Endothelial cell of umbilical vein (primary cell): ENCODE results near the gene EVX2. TPM values are rescaled to one million over a fixed set of nuclear protein-coding genes. Genes with fewer than 3 reads are reported as not detected.
A peak's percentile ranks its signal among the peaks of the same experiment; 100 is the strongest.

Experiments used
- BruUV-seq: library from RNA; stranded (reverse); fragments of 400-500 nt; replicated peaks from 2 replicates; lab custom pipeline; 2021; lab: Mats Ljungman, UMichigan
- CTCF ChIA-PET: fragments of 300-600, 350-600 bp; sonication (Branson Sonifier 250); formaldehyde crosslinking; loops from one replicate; lab custom pipeline; 2021; ENCODE audit warnings: antibody characterized with exemption, inconsistent platforms; lab: Charles Lee
- POLR2A ChIA-PET: fragments of 300-600, 350-600 bp; sonication (Branson Sonifier 250); formaldehyde crosslinking; loops from one replicate; lab custom pipeline; 2021; ENCODE audit warnings: antibody characterized with exemption, inconsistent platforms; lab: Charles Lee
- DNase-seq: peaks from one replicate; pipeline ENCODE4 v3.0.0-alpha.2; 2011; ENCODE audit warnings: low read depth, low spot score
- FAIRE-seq: peaks from 2 replicates; lab custom pipeline; 2011; peaks lifted over from hg19 to GRCh38; lab: Jason Lieb, UNC
- H2AFZ ChIP-seq: 2 replicates; pipeline ENCODE4 v1.6.0; 2012; ENCODE audit warnings: low read depth, low read length, control low read depth, inconsistent platforms
- H3K27ac ChIP-seq: 2 replicates; pipeline ENCODE4 v1.5.1; 2011; ENCODE audit warnings: low read depth, mild to moderate bottlenecking, control low read depth, low read length, moderate library complexity; ENCODE audit not compliant: insufficient read depth
- H3K27me3 ChIP-seq, 2 experiments: 2 replicates each; pipeline versions ENCODE4 v1.6.0 to v1.6.1; 2011; ENCODE audit warnings: low read length in 2 of 2, mixed read lengths in 1 of 2; ENCODE audit not compliant: control insufficient read depth in 2 of 2, insufficient read depth in 2 of 2
- H3K36me3 ChIP-seq, 2 experiments: 2 replicates in 1 of 2; 3 replicates in 1 of 2; pipeline ENCODE4 v1.5.1; 2011; ENCODE audit warnings: low read length in 2 of 2, mild to moderate bottlenecking in 1 of 2, moderate library complexity in 1 of 2; ENCODE audit not compliant: control insufficient read depth in 2 of 2, insufficient read depth in 2 of 2; ENCODE audit errors: extremely low read depth in 1 of 2
- H3K4me1 ChIP-seq: 3 replicates; pipeline ENCODE4 v1.5.1; 2011; ENCODE audit warnings: mild to moderate bottlenecking, low read length; ENCODE audit not compliant: control insufficient read depth, insufficient read depth; ENCODE audit errors: extremely low read depth
- H3K4me2 ChIP-seq: 2 replicates; pipeline ENCODE4 v1.6.1; 2011; ENCODE audit warnings: low read length, control low read depth, mixed read lengths; ENCODE audit not compliant: insufficient read depth
- H3K4me3 ChIP-seq, 3 experiments: fragments of 200-600 bp in 1 of 3; sonication (generic), shearing (Covaris generic) in 1 of 3; replicated peaks in 1 of 3; 2 replicates each; pipeline ENCODE4 v1.5.1; 2011 to 2016; ENCODE audit warnings: control low read depth in 3 of 3, low read length in 3 of 3, mild to moderate bottlenecking in 2 of 3, inconsistent platforms in 1 of 3, low read depth in 1 of 3, moderate library complexity in 1 of 3; ENCODE audit not compliant: insufficient read depth in 1 of 3
- H3K79me2 ChIP-seq: 2 replicates; pipeline ENCODE4 v1.6.0; 2012; ENCODE audit warnings: low read length, inconsistent platforms; ENCODE audit not compliant: control insufficient read depth, insufficient read depth
- H3K9ac ChIP-seq: replicated peaks from 2 replicates; pipeline ENCODE3; 2011; ENCODE audit warnings: low read length, control low read depth; ENCODE audit not compliant: insufficient read depth; ENCODE audit errors: extremely low read depth
- H3K9me1 ChIP-seq: replicated peaks from 3 replicates; pipeline ENCODE4 v1.6.0; 2011; ENCODE audit warnings: mild to moderate bottlenecking, low read length; ENCODE audit not compliant: control insufficient read depth, insufficient read depth; ENCODE audit errors: extremely low read depth
- H3K9me3 ChIP-seq: replicated peaks from 2 replicates; pipeline ENCODE4 v1.5.1; 2012; ENCODE audit warnings: low read length, inconsistent platforms; ENCODE audit not compliant: control insufficient read depth, insufficient read depth
- H4K20me1 ChIP-seq: replicated peaks from 2 replicates; pipeline ENCODE3; 2011; ENCODE audit warnings: mild to moderate bottlenecking, low read length; ENCODE audit not compliant: control insufficient read depth, insufficient read depth; ENCODE audit errors: extremely low read depth
- EZH2 ChIP-seq: IDR thresholded peaks from 2 replicates; pipeline ENCODE4 v1.6.1; 2012; ENCODE audit warnings: borderline replicate concordance, low read depth, mild to moderate bottlenecking, moderate library complexity, low read length, inconsistent platforms; ENCODE audit not compliant: severe bottlenecking
- FOS ChIP-seq: IDR thresholded peaks from 2 replicates; pipeline ENCODE4 v1.6.1; 2011; ENCODE audit warnings: mild to moderate bottlenecking, low read length, moderate library complexity, borderline replicate concordance; ENCODE audit not compliant: insufficient read depth
- GATA2 ChIP-seq: IDR thresholded peaks from 2 replicates; pipeline ENCODE4 v1.7.0; 2011; ENCODE audit warnings: low read depth, mild to moderate bottlenecking, moderate library complexity, mixed read lengths, low read length; ENCODE audit not compliant: insufficient read length, insufficient read depth
- JUN ChIP-seq: IDR thresholded peaks from 2 replicates; pipeline ENCODE4 v1.6.1; 2011; ENCODE audit warnings: borderline replicate concordance, low read depth; ENCODE audit not compliant: insufficient read length, insufficient read depth
- POLR2A ChIP-seq: IDR thresholded peaks from 2 replicates; pipeline ENCODE4 v1.6.1; 2012; ENCODE audit warnings: low read depth, mild to moderate bottlenecking, control low read depth, low read length
- POLR2AphosphoS5 ChIP-seq: IDR thresholded peaks from 2 replicates; pipeline ENCODE4 v1.6.1; 2012; ENCODE audit warnings: low read depth, mild to moderate bottlenecking, control low read depth, low read length, moderate library complexity; ENCODE audit not compliant: insufficient read depth
- dilution Hi-C: fragments of 300-500 bp; cut with MboI; formaldehyde crosslinking; loops from one replicate; pipeline ENCODE4 v1.15.0; 2019; ENCODE audit warnings: low sequenced_read_pairs; ENCODE audit not compliant: extremely low pct_ligation_motif_present
- intact Hi-C: fragments of 100-400 bp; cut with micrococcal nuclease; formaldehyde crosslinking; loops from one replicate; pipeline ENCODE4 v1.10.0; 2022
- polyA plus RNA-seq, 4 experiments: library from polyadenylated mRNA; depleted of rRNA in 3 of 4; stranded (reverse) in 3 of 4; unstranded in 1 of 4; fragments of >200 nt; gene quantifications; 2 replicates each; pipeline versions ENCODE4 v1.2.1 to v1.2.3, GENCODE V29; 2011 to 2012; ENCODE audit warnings: missing spikeins in 1 of 4
- total RNA-seq: library from RNA; stranded (reverse); gene quantifications from 2 replicates; pipeline ENCODE4 v1.2.3, GENCODE V29; 2021
- TF ChIP-seq, protein P1 (sequence below), 2 donors: IDR thresholded peaks; 1 replicate in 1 of 2; 2 replicates in 1 of 2; pipeline ENCODE4 v1.5.1; 2011; ENCODE audit warnings: low read length in 2 of 2, mild to moderate bottlenecking in 2 of 2, moderate library complexity in 2 of 2, control low read depth in 1 of 2, inconsistent platforms in 1 of 2, low read depth in 1 of 2; ENCODE audit not compliant: insufficient read depth in 1 of 2; ENCODE audit errors: extremely low read depth in 1 of 2

EVX2 gene
- total and polyA plus RNA-seq, 2 donors (not counting 3 experiments of a cell fraction or from before 2014, with no cell fraction given): not detected

- peaks cover 92 to 99% of the 10 kb centered on the region in 2 experiments for H3K27me3 ChIP-seq
- ChIA-PET CTCF (interaction anchor here (0.9 to 1.1 kb wide), 3 partner anchors 8 to 381 kb away, joined by 3 to 6 read pairs (median 5); no protein-coding TSS in a partner anchor), POLR2A (no interaction called here)
- FAIRE-seq (no peak), DNase-seq (no peak)
- H2AFZ ChIP-seq: no peak overlapping the region
- H4K20me1 ChIP-seq: no peaks in the 10 kb centered on the region
- intact Hi-C loops: no loop called here
- no peak overlapping the region for H3K27ac ChIP-seq
- no peaks in the 10 kb centered on the region for H3K36me3 ChIP-seq
- no peak overlapping the region for H3K9ac ChIP-seq
- dilution Hi-C loops: no loop called here
- BruUV-seq: no TSS peak
- TF ChIP-seq, protein P1, sequence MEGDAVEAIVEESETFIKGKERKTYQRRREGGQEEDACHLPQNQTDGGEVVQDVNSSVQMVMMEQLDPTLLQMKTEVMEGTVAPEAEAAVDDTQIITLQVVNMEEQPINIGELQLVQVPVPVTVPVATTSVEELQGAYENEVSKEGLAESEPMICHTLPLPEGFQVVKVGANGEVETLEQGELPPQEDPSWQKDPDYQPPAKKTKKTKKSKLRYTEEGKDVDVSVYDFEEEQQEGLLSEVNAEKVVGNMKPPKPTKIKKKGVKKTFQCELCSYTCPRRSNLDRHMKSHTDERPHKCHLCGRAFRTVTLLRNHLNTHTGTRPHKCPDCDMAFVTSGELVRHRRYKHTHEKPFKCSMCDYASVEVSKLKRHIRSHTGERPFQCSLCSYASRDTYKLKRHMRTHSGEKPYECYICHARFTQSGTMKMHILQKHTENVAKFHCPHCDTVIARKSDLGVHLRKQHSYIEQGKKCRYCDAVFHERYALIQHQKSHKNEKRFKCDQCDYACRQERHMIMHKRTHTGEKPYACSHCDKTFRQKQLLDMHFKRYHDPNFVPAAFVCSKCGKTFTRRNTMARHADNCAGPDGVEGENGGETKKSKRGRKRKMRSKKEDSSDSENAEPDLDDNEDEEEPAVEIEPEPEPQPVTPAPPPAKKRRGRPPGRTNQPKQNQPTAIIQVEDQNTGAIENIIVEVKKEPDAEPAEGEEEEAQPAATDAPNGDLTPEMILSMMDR (IDR thresholded peaks at IDR 0.05; ENCODE audit: extremely low read depth in 1 of 2, insufficient read depth in 1 of 2, low read depth in 1 of 2, low read length in 2 of 2): no peak
- no peak for TF ChIP-seq FOS
- TF ChIP-seq JUN: no peak
- no peak for TF ChIP-seq GATA2
- no peak for TF ChIP-seq POLR2AphosphoS5
- TF ChIP-seq POLR2A: no peak
- TF ChIP-seq EZH2: peak; percentile 91
- no peaks in the 10 kb centered on the region for H3K9me1 ChIP-seq
- no peaks in the 10 kb centered on the region for H3K9me3 ChIP-seq
- H3K4me2 ChIP-seq: no peak overlapping the region
- H3K4me3 ChIP-seq: no peak overlapping the region
- H3K79me2 ChIP-seq: no peaks in the 10 kb centered on the region
- H3K4me1 ChIP-seq: peaks cover 5% of the 10 kb centered on the region
Observed at GRCh38 chr2:176071330-176072291, 12.2 kb downstream of the EVX2 start.
